HEK293 (cell line): ENCODE results near the gene MAPKAP1.

Experiments used
- CTCF ChIA-PET: fragments of 350-600 bp; formaldehyde crosslinking; extraction: SDS; loops from one replicate; lab custom pipeline; 2021; ENCODE audit warnings: antibody characterized with exemption; lab: Yijun Ruan, JAX
- POLR2A ChIA-PET: fragments of 300-600 bp; formaldehyde crosslinking; extraction: SDS; loops from one replicate; lab custom pipeline; 2020; ENCODE audit warnings: antibody characterized with exemption, inconsistent platforms; lab: Yijun Ruan, JAX
- H3K27ac ChIP-seq: fragments of 200-500 bp; sonication (Bioruptor generic); 2 replicates; pipeline ENCODE4 v1.5.1; 2014; ENCODE audit warnings: low read depth, low read length, control low read depth, inconsistent platforms; ENCODE audit errors: extremely low read depth
- H3K36me3 ChIP-seq, 2 experiments: fragments of 200-500 bp in 1 of 2; sonication (Bioruptor generic) in 1 of 2; 1 replicate in 1 of 2; 2 replicates in 1 of 2; pipeline ENCODE4 v1.5.1; 2014 to 2017; ENCODE audit warnings: inconsistent platforms in 2 of 2, low read length in 2 of 2; ENCODE audit not compliant: control insufficient read depth in 2 of 2, insufficient read depth in 1 of 2
- H3K4me1 ChIP-seq: fragments of 200-500 bp; sonication (Bioruptor generic); 2 replicates; pipeline ENCODE4 v1.5.1; 2014; ENCODE audit warnings: mild to moderate bottlenecking, low read length, inconsistent platforms; ENCODE audit not compliant: control insufficient read depth, insufficient read depth
- H3K4me3 ChIP-seq: 2 replicates; pipeline ENCODE4 v1.5.1; 2011; ENCODE audit warnings: low read depth, mild to moderate bottlenecking, control low read depth, low read length, moderate library complexity
- H3K9me3 ChIP-seq: fragments of 200-500 bp; sonication (Bioruptor generic); 2 replicates; pipeline ENCODE4 v1.5.1; 2014; ENCODE audit warnings: low read depth, low read length, inconsistent platforms; ENCODE audit not compliant: control insufficient read depth, insufficient read depth
- KLF16 ChIP-seq: fragments of 450-650 bp; formaldehyde crosslinking; IDR thresholded peaks from 2 replicates; pipeline ENCODE4 v1.5.1; 2017; ENCODE audit warnings: missing biosample characterization, missing genetic modification characterization
- SP2 ChIP-seq: fragments of 450-650 bp; formaldehyde crosslinking; IDR thresholded peaks from 2 replicates; pipeline ENCODE4 v1.5.1; 2016; ENCODE audit warnings: missing biosample characterization, missing genetic modification characterization
- WT1 ChIP-seq: fragments of 450-650 bp; formaldehyde crosslinking; IDR thresholded peaks from 2 replicates; pipeline ENCODE4 v1.5.1; 2016; ENCODE audit warnings: missing biosample characterization, missing genetic modification characterization
- ZNF404 ChIP-seq: fragments of 450-650 bp; formaldehyde crosslinking; IDR thresholded peaks from 2 replicates; pipeline ENCODE4 v1.5.1; 2017; ENCODE audit warnings: missing biosample characterization, missing genetic modification characterization
- ZNF48 ChIP-seq: fragments of 450-650 bp; formaldehyde crosslinking; IDR thresholded peaks from 2 replicates; pipeline ENCODE4 v1.5.1; 2016; ENCODE audit warnings: missing biosample characterization, missing genetic modification characterization
- ZNF530 ChIP-seq: fragments of 450-650 bp; formaldehyde crosslinking; IDR thresholded peaks from 2 replicates; pipeline ENCODE4 v1.5.1; 2016; ENCODE audit warnings: low read depth, missing biosample characterization, missing genetic modification characterization
- ZNF549 ChIP-seq: fragments of 450-650 bp; IDR thresholded peaks from 2 replicates; pipeline ENCODE4 v1.5.1; 2018; ENCODE audit warnings: missing biosample characterization, missing genetic modification characterization, mild to moderate bottlenecking, inconsistent platforms, moderate library complexity
- ZNF830 ChIP-seq: fragments of 450-650 bp; IDR thresholded peaks from 2 replicates; pipeline ENCODE4 v1.5.0; 2018; ENCODE audit warnings: missing biosample characterization, missing genetic modification characterization, low read depth, mild to moderate bottlenecking, moderate library complexity
- TF ChIP-seq, protein P1 (sequence below): fragments of 450-650 bp; formaldehyde crosslinking; IDR thresholded peaks from 2 replicates; pipeline ENCODE4 v1.5.1; 2016; ENCODE audit warnings: missing biosample characterization, missing genetic modification characterization
- TF ChIP-seq, protein P2 (sequence below): fragments of 450-650 bp; formaldehyde crosslinking; IDR thresholded peaks from 2 replicates; pipeline ENCODE4 v1.5.1; 2016; ENCODE audit warnings: missing biosample characterization, missing genetic modification characterization
- TF ChIP-seq, protein P3 (sequence below): fragments of 450-650 bp; formaldehyde crosslinking; IDR thresholded peaks from 2 replicates; pipeline ENCODE4 v1.5.1; 2017; ENCODE audit warnings: missing biosample characterization, mild to moderate bottlenecking, missing genetic modification characterization, moderate library complexity
- TF ChIP-seq, protein P4 (sequence below): fragments of 450-650 bp; formaldehyde crosslinking; IDR thresholded peaks from 2 replicates; pipeline ENCODE4 v1.5.1; 2016; ENCODE audit warnings: missing biosample characterization, missing genetic modification characterization
- TF ChIP-seq, protein P5 (sequence below): IDR thresholded peaks from 2 replicates; pipeline ENCODE4 v1.6.1; 2011; ENCODE audit warnings: mild to moderate bottlenecking, low read depth, low read length, borderline replicate concordance

The MAPKAP1 gene

DNA sequence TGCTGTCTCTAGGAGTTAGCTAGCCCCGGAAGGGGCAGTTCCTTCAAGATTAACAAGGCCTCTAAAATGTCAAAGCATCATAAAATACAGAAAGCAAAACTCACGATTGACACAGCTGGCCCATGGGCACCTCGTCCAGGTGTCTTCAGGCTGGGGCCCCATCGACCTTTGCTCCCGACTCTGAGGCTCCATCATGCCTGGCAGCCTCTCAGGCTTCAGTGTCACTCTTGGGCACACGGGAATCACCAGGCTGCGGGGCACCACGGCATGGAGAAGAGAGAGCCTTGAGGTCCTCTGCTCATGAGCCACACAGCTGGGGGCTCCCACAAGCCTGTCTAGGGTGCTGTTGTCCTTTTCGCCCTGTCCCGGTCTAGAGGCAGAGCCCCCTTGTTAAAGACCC is 284.2 kb downstream of the MAPKAP1 start:
- no peak overlapping the region for H3K27ac ChIP-seq
- no peaks in the 10 kb centered on the region for H3K36me3 ChIP-seq
- TF ChIP-seq, protein P1, sequence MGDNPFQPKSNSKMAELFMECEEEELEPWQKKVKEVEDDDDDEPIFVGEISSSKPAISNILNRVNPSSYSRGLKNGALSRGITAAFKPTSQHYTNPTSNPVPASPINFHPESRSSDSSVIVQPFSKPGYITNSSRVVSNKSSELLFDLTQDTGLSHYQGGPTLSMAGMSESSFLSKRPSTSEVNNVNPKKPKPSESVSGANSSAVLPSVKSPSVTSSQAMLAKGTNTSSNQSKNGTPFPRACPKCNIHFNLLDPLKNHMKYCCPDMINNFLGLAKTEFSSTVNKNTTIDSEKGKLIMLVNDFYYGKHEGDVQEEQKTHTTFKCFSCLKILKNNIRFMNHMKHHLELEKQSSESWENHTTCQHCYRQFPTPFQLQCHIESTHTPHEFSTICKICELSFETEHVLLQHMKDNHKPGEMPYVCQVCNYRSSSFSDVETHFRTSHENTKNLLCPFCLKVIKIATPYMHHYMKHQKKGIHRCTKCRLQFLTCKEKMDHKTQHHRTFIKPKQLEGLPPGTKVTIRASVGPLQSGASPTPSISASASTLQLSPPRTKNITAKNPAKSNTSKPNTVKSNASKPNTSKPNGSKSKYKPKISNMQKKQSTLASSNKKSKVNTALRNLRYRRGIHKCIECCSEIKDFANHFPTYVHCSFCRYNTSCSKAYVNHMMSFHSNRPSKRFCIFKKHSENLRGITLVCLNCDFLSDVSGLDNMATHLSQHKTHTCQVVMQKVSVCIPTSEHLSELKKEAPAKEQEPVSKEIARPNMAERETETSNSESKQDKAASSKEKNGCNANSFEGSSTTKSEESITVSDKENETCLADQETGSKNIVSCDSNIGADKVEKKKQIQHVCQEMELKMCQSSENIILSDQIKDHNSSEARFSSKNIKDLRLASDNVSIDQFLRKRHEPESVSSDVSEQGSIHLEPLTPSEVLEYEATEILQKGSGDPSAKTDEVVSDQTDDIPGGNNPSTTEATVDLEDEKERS: no peak
- no peak for TF ChIP-seq ZNF48 (tag by site-specific recombination)
- no peak for TF ChIP-seq ZNF549
- no peak for TF ChIP-seq WT1 (tag by site-specific recombination)
- TF ChIP-seq ZNF830 (tag by site-specific recombination): no peak
- TF ChIP-seq SP2 (tag by site-specific recombination): no peak
- TF ChIP-seq, protein P2, sequence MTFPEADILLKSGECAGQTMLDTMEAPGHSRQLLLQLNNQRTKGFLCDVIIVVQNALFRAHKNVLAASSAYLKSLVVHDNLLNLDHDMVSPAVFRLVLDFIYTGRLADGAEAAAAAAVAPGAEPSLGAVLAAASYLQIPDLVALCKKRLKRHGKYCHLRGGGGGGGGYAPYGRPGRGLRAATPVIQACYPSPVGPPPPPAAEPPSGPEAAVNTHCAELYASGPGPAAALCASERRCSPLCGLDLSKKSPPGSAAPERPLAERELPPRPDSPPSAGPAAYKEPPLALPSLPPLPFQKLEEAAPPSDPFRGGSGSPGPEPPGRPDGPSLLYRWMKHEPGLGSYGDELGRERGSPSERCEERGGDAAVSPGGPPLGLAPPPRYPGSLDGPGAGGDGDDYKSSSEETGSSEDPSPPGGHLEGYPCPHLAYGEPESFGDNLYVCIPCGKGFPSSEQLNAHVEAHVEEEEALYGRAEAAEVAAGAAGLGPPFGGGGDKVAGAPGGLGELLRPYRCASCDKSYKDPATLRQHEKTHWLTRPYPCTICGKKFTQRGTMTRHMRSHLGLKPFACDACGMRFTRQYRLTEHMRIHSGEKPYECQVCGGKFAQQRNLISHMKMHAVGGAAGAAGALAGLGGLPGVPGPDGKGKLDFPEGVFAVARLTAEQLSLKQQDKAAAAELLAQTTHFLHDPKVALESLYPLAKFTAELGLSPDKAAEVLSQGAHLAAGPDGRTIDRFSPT (tag by site-specific recombination): no peak
- TF ChIP-seq KLF16 (tag by site-specific recombination): no peak
- TF ChIP-seq, protein P3, sequence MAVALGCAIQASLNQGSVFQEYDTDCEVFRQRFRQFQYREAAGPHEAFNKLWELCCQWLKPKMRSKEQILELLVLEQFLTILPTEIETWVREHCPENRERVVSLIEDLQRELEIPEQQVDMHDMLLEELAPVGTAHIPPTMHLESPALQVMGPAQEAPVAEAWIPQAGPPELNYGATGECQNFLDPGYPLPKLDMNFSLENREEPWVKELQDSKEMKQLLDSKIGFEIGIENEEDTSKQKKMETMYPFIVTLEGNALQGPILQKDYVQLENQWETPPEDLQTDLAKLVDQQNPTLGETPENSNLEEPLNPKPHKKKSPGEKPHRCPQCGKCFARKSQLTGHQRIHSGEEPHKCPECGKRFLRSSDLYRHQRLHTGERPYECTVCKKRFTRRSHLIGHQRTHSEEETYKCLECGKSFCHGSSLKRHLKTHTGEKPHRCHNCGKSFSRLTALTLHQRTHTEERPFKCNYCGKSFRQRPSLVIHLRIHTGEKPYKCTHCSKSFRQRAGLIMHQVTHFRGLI: no peak
- TF ChIP-seq, protein P4, sequence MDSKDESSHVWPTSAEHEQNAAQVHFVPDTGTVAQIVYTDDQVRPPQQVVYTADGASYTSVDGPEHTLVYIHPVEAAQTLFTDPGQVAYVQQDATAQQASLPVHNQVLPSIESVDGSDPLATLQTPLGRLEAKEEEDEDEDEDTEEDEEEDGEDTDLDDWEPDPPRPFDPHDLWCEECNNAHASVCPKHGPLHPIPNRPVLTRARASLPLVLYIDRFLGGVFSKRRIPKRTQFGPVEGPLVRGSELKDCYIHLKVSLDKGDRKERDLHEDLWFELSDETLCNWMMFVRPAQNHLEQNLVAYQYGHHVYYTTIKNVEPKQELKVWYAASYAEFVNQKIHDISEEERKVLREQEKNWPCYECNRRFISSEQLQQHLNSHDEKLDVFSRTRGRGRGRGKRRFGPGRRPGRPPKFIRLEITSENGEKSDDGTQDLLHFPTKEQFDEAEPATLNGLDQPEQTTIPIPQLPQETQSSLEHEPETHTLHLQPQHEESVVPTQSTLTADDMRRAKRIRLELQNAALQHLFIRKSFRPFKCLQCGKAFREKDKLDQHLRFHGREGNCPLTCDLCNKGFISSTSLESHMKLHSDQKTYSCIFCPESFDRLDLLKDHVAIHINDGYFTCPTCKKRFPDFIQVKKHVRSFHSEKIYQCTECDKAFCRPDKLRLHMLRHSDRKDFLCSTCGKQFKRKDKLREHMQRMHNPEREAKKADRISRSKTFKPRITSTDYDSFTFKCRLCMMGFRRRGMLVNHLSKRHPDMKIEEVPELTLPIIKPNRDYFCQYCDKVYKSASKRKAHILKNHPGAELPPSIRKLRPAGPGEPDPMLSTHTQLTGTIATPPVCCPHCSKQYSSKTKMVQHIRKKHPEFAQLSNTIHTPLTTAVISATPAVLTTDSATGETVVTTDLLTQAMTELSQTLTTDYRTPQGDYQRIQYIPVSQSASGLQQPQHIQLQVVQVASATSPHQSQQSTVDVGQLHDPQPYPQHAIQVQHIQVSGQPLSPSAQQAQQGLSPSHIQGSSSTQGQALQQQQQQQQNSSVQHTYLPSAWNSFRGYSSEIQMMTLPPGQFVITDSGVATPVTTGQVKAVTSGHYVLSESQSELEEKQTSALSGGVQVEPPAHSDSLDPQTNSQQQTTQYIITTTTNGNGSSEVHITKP (tag by site-specific recombination): no peak
- TF ChIP-seq, protein P5, sequence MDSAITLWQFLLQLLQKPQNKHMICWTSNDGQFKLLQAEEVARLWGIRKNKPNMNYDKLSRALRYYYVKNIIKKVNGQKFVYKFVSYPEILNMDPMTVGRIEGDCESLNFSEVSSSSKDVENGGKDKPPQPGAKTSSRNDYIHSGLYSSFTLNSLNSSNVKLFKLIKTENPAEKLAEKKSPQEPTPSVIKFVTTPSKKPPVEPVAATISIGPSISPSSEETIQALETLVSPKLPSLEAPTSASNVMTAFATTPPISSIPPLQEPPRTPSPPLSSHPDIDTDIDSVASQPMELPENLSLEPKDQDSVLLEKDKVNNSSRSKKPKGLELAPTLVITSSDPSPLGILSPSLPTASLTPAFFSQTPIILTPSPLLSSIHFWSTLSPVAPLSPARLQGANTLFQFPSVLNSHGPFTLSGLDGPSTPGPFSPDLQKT: no peak
- TF ChIP-seq ZNF404: no peak
- TF ChIP-seq ZNF530: no peak
- no peaks in the 10 kb centered on the region for H3K9me3 ChIP-seq
- H3K4me3 ChIP-seq: no peak overlapping the region
- ChIA-PET POLR2A (interaction anchor here (0.5 kb wide), 1 partner anchor 258 kb away, joined by 3 read pairs; no protein-coding TSS in a partner anchor), CTCF (interaction anchor here (1.1 kb wide), 1 partner anchor 15 kb away, joined by 3 read pairs; no protein-coding TSS in a partner anchor)
- H3K4me1 ChIP-seq: no peaks in the 10 kb centered on the region
